ENCODE results near the gene EIF4E2. TPM values are rescaled to one million over a fixed set of nuclear protein-coding genes. Genes with fewer than 3 reads are reported as not detected.

Gene EIF4E2
- total RNA-seq, 1 experiment from 2014 or later, result 76.6 TPM

- intact Hi-C loops (cut with micrococcal nuclease; ENCODE audit: unreplicated experiment), result no loop called here
- TF ChIP-seq, protein P1, sequence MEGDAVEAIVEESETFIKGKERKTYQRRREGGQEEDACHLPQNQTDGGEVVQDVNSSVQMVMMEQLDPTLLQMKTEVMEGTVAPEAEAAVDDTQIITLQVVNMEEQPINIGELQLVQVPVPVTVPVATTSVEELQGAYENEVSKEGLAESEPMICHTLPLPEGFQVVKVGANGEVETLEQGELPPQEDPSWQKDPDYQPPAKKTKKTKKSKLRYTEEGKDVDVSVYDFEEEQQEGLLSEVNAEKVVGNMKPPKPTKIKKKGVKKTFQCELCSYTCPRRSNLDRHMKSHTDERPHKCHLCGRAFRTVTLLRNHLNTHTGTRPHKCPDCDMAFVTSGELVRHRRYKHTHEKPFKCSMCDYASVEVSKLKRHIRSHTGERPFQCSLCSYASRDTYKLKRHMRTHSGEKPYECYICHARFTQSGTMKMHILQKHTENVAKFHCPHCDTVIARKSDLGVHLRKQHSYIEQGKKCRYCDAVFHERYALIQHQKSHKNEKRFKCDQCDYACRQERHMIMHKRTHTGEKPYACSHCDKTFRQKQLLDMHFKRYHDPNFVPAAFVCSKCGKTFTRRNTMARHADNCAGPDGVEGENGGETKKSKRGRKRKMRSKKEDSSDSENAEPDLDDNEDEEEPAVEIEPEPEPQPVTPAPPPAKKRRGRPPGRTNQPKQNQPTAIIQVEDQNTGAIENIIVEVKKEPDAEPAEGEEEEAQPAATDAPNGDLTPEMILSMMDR (IDR thresholded peaks at IDR 0.05; ENCODE audit: unreplicated experiment), result no peak
- no peak overlapping the region for H3K4me3 Mint-ChIP-seq (ENCODE audit: low read depth, unreplicated experiment)
- H3K9me3 Mint-ChIP-seq (ENCODE audit: low read depth, unreplicated experiment), result no peaks in the 10 kb centered on the region
- H3K27me3 Mint-ChIP-seq (ENCODE audit: unreplicated experiment), result no peaks in the 10 kb centered on the region
- peaks cover 58% of the 10 kb centered on the region for H3K36me3 Mint-ChIP-seq (ENCODE audit: insufficient read depth, unreplicated experiment)
- no peak for DNase-seq
- CTCF ChIA-PET, result no interaction called here
- no peak overlapping the region for H3K27ac Mint-ChIP-seq (ENCODE audit: unreplicated experiment)
- H3K4me1 Mint-ChIP-seq (ENCODE audit: low read depth, unreplicated experiment), result peaks cover 6% of the 10 kb centered on the region
- no TSS peak for BruUV-seq (replicated peaks)
Measured at GRCh38 chr2:232562515-232563151, 12.1 kb downstream of the EIF4E2 start.

DNA sequence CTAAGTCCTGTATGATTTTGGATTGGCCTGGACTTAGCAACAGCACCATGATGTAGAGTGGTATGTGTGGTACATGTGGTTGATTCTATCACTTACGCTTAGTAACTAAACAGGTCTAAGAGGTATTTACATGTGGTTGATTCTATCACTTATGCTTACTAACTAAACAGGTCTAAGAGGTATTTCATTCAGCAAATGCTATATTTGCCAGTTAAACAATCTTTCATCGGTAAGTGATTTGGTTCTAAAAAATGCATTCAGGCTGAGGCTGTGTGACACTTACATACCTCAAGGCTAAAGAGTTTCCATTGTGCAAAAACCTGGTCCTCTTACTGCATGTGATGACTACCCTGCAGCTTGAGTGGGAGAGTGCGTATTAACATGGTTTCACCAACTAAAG is 13.1 kb downstream of the EIF4E2 start:
- no peak overlapping the region for H3K4me3 Mint-ChIP-seq (ENCODE audit: low read depth, unreplicated experiment)
- no TSS peak for BruUV-seq (replicated peaks)
- H3K36me3 Mint-ChIP-seq (ENCODE audit: insufficient read depth, unreplicated experiment), result peaks cover 57% of the 10 kb centered on the region
- no peak overlapping the region for H3K27ac Mint-ChIP-seq (ENCODE audit: unreplicated experiment)
- H3K4me1 Mint-ChIP-seq (ENCODE audit: low read depth, unreplicated experiment), result peaks cover 15% of the 10 kb centered on the region
- H3K27me3 Mint-ChIP-seq (ENCODE audit: unreplicated experiment), result no peaks in the 10 kb centered on the region
- TF ChIP-seq, protein P1 (IDR thresholded peaks at IDR 0.05; ENCODE audit: unreplicated experiment), result no peak
- no peak for DNase-seq
- CTCF ChIA-PET, result no interaction called here
- intact Hi-C loops (cut with micrococcal nuclease; ENCODE audit: unreplicated experiment), result no loop called here
- no peaks in the 10 kb centered on the region for H3K9me3 Mint-ChIP-seq (ENCODE audit: low read depth, unreplicated experiment)

DNA sequence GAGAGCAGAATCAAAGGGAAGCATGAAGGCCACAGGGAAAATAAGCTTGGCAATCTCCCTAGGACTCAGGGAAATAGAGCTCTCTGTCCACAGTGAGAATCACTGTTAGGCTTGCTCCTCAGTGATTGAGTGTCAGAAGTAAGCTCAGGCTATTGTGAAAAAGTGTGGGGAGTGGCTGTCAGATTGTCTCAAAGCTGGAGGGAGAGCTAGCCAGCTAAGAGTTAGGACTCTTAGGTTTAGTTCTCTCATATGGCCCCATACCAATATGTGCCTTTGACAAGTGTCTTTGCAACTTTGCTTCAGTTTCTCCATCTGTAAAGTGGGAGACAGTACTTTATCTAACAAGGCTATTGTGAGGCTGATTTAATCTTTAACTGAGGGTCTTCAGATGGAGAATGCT is 17.2 kb downstream of the EIF4E2 start:
- Mint-ChIP-seq H3K27me3 (ENCODE audit: unreplicated experiment) (no peaks in the 10 kb centered on the region), H3K9me3 (ENCODE audit: low read depth, unreplicated experiment) (no peaks in the 10 kb centered on the region), H3K36me3 (ENCODE audit: insufficient read depth, unreplicated experiment) (peaks cover 54% of the 10 kb centered on the region), H3K27ac (ENCODE audit: unreplicated experiment) (peak overlapping the region; percentile 56), H3K4me1 (ENCODE audit: low read depth, unreplicated experiment) (peaks cover 43% of the 10 kb centered on the region), H3K4me3 (ENCODE audit: low read depth, unreplicated experiment) (no peak overlapping the region)
- DNase-seq, result no peak
- TF ChIP-seq, protein P1 (IDR thresholded peaks at IDR 0.05; ENCODE audit: unreplicated experiment), result no peak
- CTCF ChIA-PET, result interaction anchor here (1.0 to 1.5 kb wide), 2 partner anchors 13 to 25 kb away, joined by 3 to 4 read pairs; no protein-coding TSS in a partner anchor
- intact Hi-C loops (cut with micrococcal nuclease; ENCODE audit: unreplicated experiment), result no loop called here
- BruUV-seq (replicated peaks), result no TSS peak

- Mint-ChIP-seq H3K27me3 (ENCODE audit: unreplicated experiment) (no peaks in the 10 kb centered on the region), H3K27ac (ENCODE audit: unreplicated experiment) (no peak overlapping the region), H3K36me3 (ENCODE audit: insufficient read depth, unreplicated experiment) (peaks cover 54% of the 10 kb centered on the region), H3K4me3 (ENCODE audit: low read depth, unreplicated experiment) (no peak overlapping the region), H3K9me3 (ENCODE audit: low read depth, unreplicated experiment) (no peaks in the 10 kb centered on the region), H3K4me1 (ENCODE audit: low read depth, unreplicated experiment) (peaks cover 47% of the 10 kb centered on the region)
- TF ChIP-seq, protein P1 (IDR thresholded peaks at IDR 0.05; ENCODE audit: unreplicated experiment), result no peak
- CTCF ChIA-PET, result interaction anchor here (1.0 to 1.5 kb wide), 2 partner anchors 12 to 25 kb away, joined by 3 to 4 read pairs; no protein-coding TSS in a partner anchor
- BruUV-seq (replicated peaks), result no TSS peak
- peak; percentile 30 for DNase-seq
- intact Hi-C loops (cut with micrococcal nuclease; ENCODE audit: unreplicated experiment), result no loop called here
Measured at GRCh38 chr2:232568161-232568560, 17.7 kb downstream of the EIF4E2 start.

All from Calu3 (cell line).